B cell (primary cell): ENCODE measurements around the gene ANKS4B. TPM values are rescaled to one million over a fixed set of nuclear protein-coding genes. Genes with fewer than 3 reads are reported as not detected.

Experiments used
- ATAC-seq: fragments of 200-7000 bp; cut with Tn5 transposase; one replicate; pipeline ENCODE4 v1.10.0; 2021; ENCODE audit warnings: low read depth, mild to moderate bottlenecking, moderate number of reproducible peaks, moderate library complexity
- CTCF ChIA-PET: fragments of 350-600 bp; sonication (Branson Sonifier 250); formaldehyde crosslinking; loops from one replicate; lab custom pipeline; 2021; ENCODE audit warnings: antibody characterized with exemption, inconsistent platforms; lab: Charles Lee
- POLR2A ChIA-PET: fragments of 350-600 bp; sonication (Branson Sonifier 250); formaldehyde crosslinking; loops from one replicate; lab custom pipeline; 2021; ENCODE audit warnings: antibody characterized with exemption; lab: Charles Lee
- DNase-seq: peaks from one replicate; pipeline ENCODE4 v3.0.0; 2013
- H2AFZ ChIP-seq: 2 replicates; pipeline ENCODE4 v1.6.1; 2012; ENCODE audit warnings: mild to moderate bottlenecking, low read depth, low read length; ENCODE audit not compliant: insufficient read depth, poor library complexity, severe bottlenecking
- H3K27ac ChIP-seq, 2 donors: 1 replicate in 1 of 2; 2 replicates in 1 of 2; pipeline ENCODE4 v1.5.1; 2012 to 2013; ENCODE audit warnings: low read length in 2 of 2, mild to moderate bottlenecking in 2 of 2, moderate library complexity in 1 of 2
- H3K27me3 ChIP-seq, 4 experiments: fragments of 200-600 bp in 1 of 4; sonication (generic) in 1 of 4; replicated peaks in 1 of 4; 1 replicate in 2 of 4; 2 replicates in 2 of 4; pipeline versions ENCODE4 v1.6.1 to v1.7.0; 2013 to 2016; ENCODE audit warnings: low read length in 3 of 4, mild to moderate bottlenecking in 2 of 4, mixed read lengths in 1 of 4, moderate library complexity in 1 of 4; ENCODE audit not compliant: insufficient read depth in 4 of 4, control insufficient read depth in 3 of 4; ENCODE audit errors: control extremely low read depth in 1 of 4
- H3K36me3 ChIP-seq, 2 experiments: replicated peaks in 1 of 2; 1 replicate in 1 of 2; 2 replicates in 1 of 2; pipeline versions ENCODE4 v1.6.1 to v1.7.1; 2013; ENCODE audit warnings: low read length in 1 of 2; ENCODE audit not compliant: insufficient read depth in 2 of 2, control insufficient read depth in 1 of 2; ENCODE audit errors: control extremely low read depth in 1 of 2, extremely low read depth in 1 of 2
- H3K4me1 ChIP-seq, 2 donors: fragments of 200-600 bp in 1 of 2; sonication (generic) in 1 of 2; 1 replicate in 1 of 2; 2 replicates in 1 of 2; pipeline versions ENCODE4 v1.5.1 to v1.6.1; 2013 to 2017; ENCODE audit warnings: low read length in 2 of 2; ENCODE audit not compliant: control insufficient read depth in 2 of 2, insufficient read depth in 2 of 2
- H3K4me2 ChIP-seq: replicated peaks from 2 replicates; pipeline ENCODE3; 2012; ENCODE audit warnings: mild to moderate bottlenecking, low read depth, low read length; ENCODE audit not compliant: poor library complexity, severe bottlenecking
- H3K4me3 ChIP-seq, 5 experiments: fragments of 200-600 bp in 1 of 5; sonication (generic) in 1 of 5; 1 replicate in 3 of 5; 2 replicates in 2 of 5; pipeline versions ENCODE4 v1.5.1 to v1.7.0; 2011 to 2016; ENCODE audit warnings: low read length in 4 of 5, mild to moderate bottlenecking in 4 of 5, low read depth in 2 of 5, control low read depth in 1 of 5, moderate library complexity in 1 of 5; ENCODE audit not compliant: insufficient read depth in 1 of 5; ENCODE audit errors: control extremely low read depth in 1 of 5, extremely low read depth in 1 of 5
- H3K79me2 ChIP-seq: fragments of 200-600 bp; sonication (generic); one replicate; pipeline ENCODE4 v1.6.0; 2016; ENCODE audit warnings: low read length; ENCODE audit not compliant: control insufficient read depth, insufficient read depth
- H3K9ac ChIP-seq: fragments of 200-600 bp; sonication (generic); 2 replicates; pipeline ENCODE4 v1.6.1; 2017; ENCODE audit warnings: mild to moderate bottlenecking, low read length, moderate library complexity
- H3K9me3 ChIP-seq, 3 donors: one replicate each; pipeline versions ENCODE4 v1.6.1 to v1.7.1; 2013; ENCODE audit warnings: low read length in 2 of 3; ENCODE audit not compliant: control insufficient read depth in 2 of 3, insufficient read depth in 1 of 3; ENCODE audit errors: control extremely low read depth in 1 of 3
- H4K20me1 ChIP-seq: 2 replicates; pipeline ENCODE4 v1.6.0; 2012; ENCODE audit warnings: mild to moderate bottlenecking, low read length; ENCODE audit not compliant: insufficient read depth, control insufficient read depth, poor library complexity, severe bottlenecking
- H3K27ac Mint-ChIP-seq: one replicate; pipeline ENCODE4 v1.8.0; 2021; ENCODE audit warnings: mixed read lengths
- H3K27me3 Mint-ChIP-seq: one replicate; pipeline ENCODE4 v1.8.0; 2021; ENCODE audit warnings: mixed read lengths
- H3K4me1 Mint-ChIP-seq: one replicate; pipeline ENCODE4 v1.8.0; 2021; ENCODE audit warnings: mixed read lengths
- H3K4me3 Mint-ChIP-seq: one replicate; pipeline ENCODE4 v1.8.0; 2021; ENCODE audit warnings: mixed read lengths
- H3K9me3 Mint-ChIP-seq: one replicate; pipeline ENCODE4 v1.8.0; 2022; ENCODE audit warnings: mixed read lengths; ENCODE audit not compliant: insufficient read depth
- EZH2 ChIP-seq: IDR thresholded peaks from 2 replicates; pipeline ENCODE4 v1.6.1; 2012; ENCODE audit warnings: borderline replicate concordance, low read depth, mild to moderate bottlenecking, moderate library complexity, low read length; ENCODE audit not compliant: insufficient read depth, poor library complexity, severe bottlenecking
- WGBS: methylation state at CpG from one replicate; pipeline ENCODE4 v1.1.5; 2013; ENCODE audit warnings: missing lambda C conversion rate; ENCODE audit not compliant: insufficient coverage; 5-methylcytosine and 5-hydroxymethylcytosine counted together
- intact Hi-C: fragments of 100-400 bp; cut with micrococcal nuclease; formaldehyde crosslinking; loops from one replicate; pipeline ENCODE4 v1.10.0; 2022
- polyA plus RNA-seq: library from polyadenylated mRNA; depleted of rRNA; stranded (reverse); fragments of >200 nt; gene quantifications from 2 replicates; pipeline ENCODE4 v1.2.3, GENCODE V29; 2012
- total RNA-seq, 2 donors: library from RNA; stranded (reverse); fragments of 120-200 nt in 1 of 2; gene quantifications; 1 replicate in 1 of 2; 2 replicates in 1 of 2; pipeline versions ENCODE4 v1.2.3 to v1.2.4, GENCODE V29; 2013 to 2022
- TF ChIP-seq, protein P1 (sequence below): fragments of 200-600 bp; IDR thresholded peaks from one replicate; pipeline ENCODE4 v1.8.0; 2022; ENCODE audit warnings: antibody characterized with exemption, mild to moderate bottlenecking

The ANKS4B gene
- total and polyA plus RNA-seq, 2 donors (not counting 1 experiment from before 2014, with no cell fraction given) = not detected

GRCh38 chr16:21236831-21237230, 3.3 kb downstream of the ANKS4B start:
- TF ChIP-seq, protein P1, sequence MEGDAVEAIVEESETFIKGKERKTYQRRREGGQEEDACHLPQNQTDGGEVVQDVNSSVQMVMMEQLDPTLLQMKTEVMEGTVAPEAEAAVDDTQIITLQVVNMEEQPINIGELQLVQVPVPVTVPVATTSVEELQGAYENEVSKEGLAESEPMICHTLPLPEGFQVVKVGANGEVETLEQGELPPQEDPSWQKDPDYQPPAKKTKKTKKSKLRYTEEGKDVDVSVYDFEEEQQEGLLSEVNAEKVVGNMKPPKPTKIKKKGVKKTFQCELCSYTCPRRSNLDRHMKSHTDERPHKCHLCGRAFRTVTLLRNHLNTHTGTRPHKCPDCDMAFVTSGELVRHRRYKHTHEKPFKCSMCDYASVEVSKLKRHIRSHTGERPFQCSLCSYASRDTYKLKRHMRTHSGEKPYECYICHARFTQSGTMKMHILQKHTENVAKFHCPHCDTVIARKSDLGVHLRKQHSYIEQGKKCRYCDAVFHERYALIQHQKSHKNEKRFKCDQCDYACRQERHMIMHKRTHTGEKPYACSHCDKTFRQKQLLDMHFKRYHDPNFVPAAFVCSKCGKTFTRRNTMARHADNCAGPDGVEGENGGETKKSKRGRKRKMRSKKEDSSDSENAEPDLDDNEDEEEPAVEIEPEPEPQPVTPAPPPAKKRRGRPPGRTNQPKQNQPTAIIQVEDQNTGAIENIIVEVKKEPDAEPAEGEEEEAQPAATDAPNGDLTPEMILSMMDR = no peak
- TF ChIP-seq EZH2 = no peak
- Histone ChIP-seq H3K9me3 (peaks cover 0 to 2% (median 0%) of the 10 kb centered on the region in 3 donors), H4K20me1 (no peaks in the 10 kb centered on the region), H3K27me3 (peaks cover 0 to 10% (median 0%) of the 10 kb centered on the region in 4 experiments), H3K79me2 (no peaks in the 10 kb centered on the region), H3K4me2 (no peak overlapping the region), H3K4me3 (no peak overlapping the region), H3K4me1 (no peaks in the 10 kb centered on the region), H3K9ac (no peak overlapping the region), H3K36me3 (no peaks in the 10 kb centered on the region), H3K27ac (no peak overlapping the region), H2AFZ (no peak overlapping the region)
- POLR2A ChIA-PET = no interaction called here
- intact Hi-C loops = no loop called here
- H3K27me3 Mint-ChIP-seq = peaks cover 22% of the 10 kb centered on the region
- peaks cover 5% of the 10 kb centered on the region for H3K9me3 Mint-ChIP-seq
- no peak overlapping the region for H3K27ac Mint-ChIP-seq
- no peaks in the 10 kb centered on the region for H3K4me1 Mint-ChIP-seq
- DNase-seq (no peak), ATAC-seq (no peak)
- CTCF ChIA-PET = no interaction called here
- 90% methylated on average over 5 of the region's 5 CpGs for WGBS
- H3K4me3 Mint-ChIP-seq = no peak overlapping the region

- no CpG with 5 or more reads among the region's 4 CpGs for WGBS
- H3K27me3 Mint-ChIP-seq = peaks cover 5% of the 10 kb centered on the region
- no peaks in the 10 kb centered on the region for H3K4me1 Mint-ChIP-seq
- DNase-seq (no peak), ATAC-seq (no peak)
- TF ChIP-seq EZH2 = no peak
- Histone ChIP-seq H3K9me3 (no peaks in the 10 kb centered on the region), H3K79me2 (no peaks in the 10 kb centered on the region), H3K27me3 (no peaks in the 10 kb centered on the region), H3K4me3 (no peak overlapping the region), H3K4me1 (no peaks in the 10 kb centered on the region), H2AFZ (no peak overlapping the region), H4K20me1 (no peaks in the 10 kb centered on the region), H3K36me3 (no peaks in the 10 kb centered on the region), H3K9ac (no peak overlapping the region), H3K27ac (no peak overlapping the region), H3K4me2 (no peak overlapping the region)
- peaks cover 5% of the 10 kb centered on the region for H3K9me3 Mint-ChIP-seq
- ChIA-PET CTCF (no interaction called here), POLR2A (no interaction called here)
- H3K27ac Mint-ChIP-seq = no peak overlapping the region
- intact Hi-C loops = no loop called here
- no peak overlapping the region for H3K4me3 Mint-ChIP-seq
These were observed 6.1 kb downstream of the ANKS4B start for GRCh38 chr16:21239646-21240045.
